Activated T-cell treated with anti-CD3 and anti-CD28 coated beads for 24 hours (primary cell): ENCODE data around the gene ZCCHC14.
"Not testable (repeated sequence)": the region's sequence is repeated elsewhere in the genome, so short reads cannot be mapped to it uniquely, and the experiment has no call there.

Experiments
- DNase-seq: peaks from one replicate; pipeline ENCODE4 v3.0.0-alpha.2; 2020; ENCODE audit warnings: low read depth

ZCCHC14 gene

DNA sequence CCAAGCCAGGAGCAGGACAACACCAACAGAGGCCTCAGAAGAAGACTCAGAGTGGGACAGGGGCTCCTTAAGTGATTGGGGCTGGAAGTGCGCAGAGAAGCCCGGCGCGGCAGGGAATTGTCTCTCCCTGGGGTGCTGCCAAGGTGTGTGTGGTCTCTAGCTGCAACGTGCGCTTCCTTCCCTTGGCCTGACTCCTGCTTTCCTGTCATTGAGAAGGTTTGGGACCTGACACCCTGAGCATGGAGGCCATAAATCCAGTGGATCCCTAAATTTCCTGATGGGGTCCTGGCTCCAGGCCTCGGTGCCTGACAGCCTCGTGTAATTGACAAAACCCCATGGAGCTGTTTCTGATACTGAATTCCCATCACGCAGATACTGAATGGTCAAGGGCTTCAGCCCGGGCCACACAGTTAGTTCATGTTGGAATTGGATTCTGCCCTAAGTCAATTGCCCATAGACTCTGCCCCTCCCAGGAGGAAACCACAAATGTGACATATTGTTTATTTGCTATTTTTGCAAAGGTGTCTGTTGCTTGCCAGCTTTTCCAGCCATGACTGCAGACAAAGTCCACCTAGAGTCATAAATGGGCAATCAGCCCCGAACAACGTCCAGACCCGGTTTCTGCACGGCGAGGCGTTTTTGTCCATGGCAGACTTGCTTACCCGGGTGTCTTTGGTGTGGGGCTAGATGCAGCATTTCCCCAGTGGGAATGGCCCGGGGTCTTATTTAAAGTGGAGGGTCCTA is 4.4 kb upstream of the ZCCHC14 start:
- DNase-seq: not testable (repeated sequence)

DNA sequence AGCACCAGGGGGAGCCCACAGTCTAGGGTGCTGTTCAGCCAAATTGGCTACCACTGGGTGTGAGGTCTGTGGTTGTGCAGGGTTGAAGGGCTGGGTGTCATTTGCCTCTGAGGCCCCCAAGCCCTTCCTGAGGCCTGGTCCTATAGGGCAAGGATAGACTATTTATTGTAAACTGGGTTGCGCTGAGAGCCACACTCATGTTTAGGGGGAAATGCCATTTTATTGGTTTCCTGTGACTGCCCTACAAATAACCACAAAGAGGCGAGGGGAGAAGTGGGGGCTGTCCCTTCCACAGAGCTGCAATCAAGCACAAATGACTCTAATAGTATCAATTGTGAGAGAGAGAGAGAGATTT is 3.6 kb upstream of the ZCCHC14 start:
- DNase-seq: no peak

DNA sequence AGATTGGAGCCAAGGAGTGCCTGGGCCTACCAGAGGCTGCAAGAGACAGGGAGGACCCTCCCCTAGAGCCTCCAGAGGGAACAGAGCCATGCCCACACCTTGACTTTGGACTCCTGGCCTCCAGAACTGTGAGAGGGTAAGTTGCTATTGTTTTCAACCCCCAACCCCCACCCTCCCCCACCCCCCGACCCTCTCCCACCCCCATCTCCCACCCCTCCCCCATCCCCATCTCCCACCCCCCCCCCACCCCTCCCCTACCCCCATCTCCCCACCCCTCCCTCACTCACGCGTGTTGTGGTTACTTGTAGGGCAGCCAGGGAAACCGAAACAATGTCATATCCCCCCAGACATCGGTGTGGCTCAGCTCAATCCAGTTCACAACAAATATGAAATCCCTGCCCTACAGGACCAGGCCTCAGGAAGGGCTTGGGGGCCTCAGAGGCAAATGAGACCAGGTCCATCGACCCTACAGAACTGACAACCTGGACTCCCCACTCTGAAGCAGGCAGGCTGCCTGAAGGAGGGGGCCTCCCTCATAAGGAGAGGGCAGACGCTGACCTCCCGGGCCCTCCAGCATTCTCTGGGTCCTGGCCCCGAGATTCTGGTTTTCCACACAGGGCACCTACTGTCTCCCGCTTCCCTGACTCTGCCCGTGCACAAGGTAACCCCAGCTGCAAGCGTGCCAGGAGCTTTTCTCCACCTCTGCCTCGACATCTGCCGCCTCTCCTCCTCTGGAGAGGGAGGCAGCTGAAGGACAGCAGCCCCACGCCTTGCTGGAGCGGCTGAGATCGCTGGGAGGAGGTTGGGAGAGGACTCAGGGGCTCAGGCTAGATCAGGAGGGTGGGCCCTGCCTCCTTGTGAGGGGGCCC is 3.0 kb upstream of the ZCCHC14 start:
- DNase-seq: no peak

DNA sequence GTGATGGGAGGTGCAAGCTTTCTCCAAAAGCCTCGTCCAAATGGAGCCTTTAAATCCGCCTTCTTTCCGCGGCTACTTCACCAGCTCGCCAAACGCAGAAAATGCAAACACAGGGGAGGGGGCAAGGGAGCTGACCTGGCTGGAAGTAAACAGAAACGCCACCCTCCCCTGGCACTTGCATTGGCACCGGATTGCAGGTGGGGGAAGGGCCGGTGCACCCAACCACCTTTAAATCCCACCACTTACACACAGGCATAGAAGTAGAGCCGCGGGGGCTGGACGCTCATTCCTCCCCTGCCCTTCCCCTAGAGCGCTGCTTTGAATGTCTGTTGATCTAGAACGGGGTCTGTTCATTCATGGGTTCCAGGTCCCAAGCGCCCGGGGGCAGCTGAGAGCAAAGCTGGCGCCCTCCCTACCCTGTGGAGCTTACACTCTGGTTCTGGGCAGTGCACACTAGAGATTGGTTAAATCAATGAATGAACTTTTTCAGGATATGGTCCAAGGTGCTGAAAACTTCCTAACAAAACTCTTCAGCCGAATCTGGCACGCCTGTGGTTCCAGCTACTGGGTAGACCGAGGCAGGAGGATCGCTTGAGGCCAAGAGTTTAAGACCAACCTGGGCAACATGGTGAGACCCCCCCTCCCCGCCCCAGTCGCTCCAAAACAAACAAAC is 920 bp upstream of the ZCCHC14 start:
- DNase-seq: no peak

DNA sequence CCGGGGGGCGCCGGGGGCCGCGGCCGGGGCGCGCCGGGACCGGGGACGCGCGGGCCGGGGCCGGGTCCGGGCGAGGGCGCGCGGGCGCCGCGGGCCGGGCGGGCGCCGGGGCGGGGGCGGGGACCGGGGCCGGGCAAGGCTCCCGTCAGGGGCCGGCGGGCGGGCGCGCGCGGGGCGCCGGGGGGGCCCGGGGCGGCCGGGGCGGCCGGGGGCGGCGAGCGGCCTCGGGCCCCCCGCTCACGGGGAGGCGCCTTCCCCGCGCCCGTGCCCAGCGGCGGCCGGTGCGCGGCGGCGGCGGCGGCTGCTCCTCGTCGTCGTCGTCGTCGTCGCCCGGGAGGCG is 563 bp downstream of the ZCCHC14 start:
- DNase-seq: no peak

DNA sequence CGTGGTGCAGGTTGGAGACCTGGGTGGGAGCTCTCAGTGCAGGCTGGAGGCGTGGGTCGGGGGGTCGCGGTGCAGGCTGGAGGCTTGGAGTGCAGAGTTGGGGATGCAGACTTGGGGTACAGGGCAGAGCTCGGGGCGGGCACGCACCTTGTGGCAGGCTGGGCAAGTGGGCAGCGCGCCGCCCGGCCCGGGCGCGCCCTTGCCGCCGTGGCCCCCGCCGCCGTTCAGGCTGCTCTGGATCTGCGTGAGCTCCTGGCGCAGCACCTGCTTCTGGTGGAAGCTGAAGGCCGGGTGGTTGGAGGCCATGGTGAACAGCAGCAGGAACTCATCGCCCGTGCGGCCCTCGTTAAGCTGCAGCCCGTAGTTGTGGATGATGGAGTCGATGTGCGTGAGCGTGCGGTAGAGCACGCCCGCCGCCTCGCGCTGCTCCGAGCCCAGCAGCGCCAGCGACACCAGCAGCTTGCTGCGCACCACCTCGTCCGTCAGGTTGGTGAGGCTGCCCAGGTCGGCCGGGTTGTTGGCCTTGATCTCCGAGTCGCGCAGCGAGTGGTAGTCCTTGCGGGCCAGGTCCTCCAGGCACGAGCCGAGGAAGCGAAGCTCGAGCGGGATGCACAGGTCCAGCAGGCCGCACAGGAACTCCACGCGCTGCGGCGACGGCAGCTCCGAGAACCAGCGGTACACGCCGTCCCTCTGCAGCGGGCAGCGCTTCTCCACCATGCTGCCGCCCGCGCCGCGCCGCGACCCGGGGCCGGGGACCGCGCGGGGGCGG is 1.1 kb downstream of the ZCCHC14 start:
- no peak for DNase-seq

DNA sequence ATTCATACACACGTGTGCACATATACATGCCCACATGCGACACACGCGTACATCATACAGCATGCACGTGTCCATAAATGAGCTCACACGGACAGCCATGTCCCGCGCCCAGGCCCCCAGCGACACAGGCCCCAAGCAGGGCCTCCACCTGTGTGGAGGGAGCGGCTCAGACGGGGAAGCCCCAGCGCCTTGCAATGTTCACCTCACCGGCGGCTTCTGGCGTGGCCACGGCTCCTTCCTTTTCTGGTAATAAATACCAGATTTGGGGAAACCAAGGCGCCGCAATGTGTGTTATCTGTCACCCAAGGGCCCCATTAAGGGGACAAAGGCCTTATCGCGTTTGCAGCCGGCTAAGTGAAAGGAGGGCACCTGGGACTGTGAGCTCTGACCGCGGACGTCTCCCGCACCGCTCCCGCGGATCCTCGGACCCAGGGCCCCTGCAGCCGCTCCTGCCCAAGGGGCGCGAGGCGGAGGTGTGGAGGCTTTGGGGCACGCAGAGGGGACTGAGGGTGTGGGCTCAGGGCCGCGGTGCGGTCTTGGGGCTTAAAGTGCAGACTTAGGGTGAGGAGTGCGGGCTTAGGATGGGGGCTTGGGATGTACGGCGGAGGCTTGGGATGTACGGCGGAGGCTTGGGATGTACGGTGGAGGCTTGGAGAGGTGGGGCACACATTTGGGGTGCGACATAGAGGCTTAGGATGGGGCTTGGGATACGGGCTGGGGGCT is 1.9 kb downstream of the ZCCHC14 start:
- DNase-seq: peak; percentile 48

DNA sequence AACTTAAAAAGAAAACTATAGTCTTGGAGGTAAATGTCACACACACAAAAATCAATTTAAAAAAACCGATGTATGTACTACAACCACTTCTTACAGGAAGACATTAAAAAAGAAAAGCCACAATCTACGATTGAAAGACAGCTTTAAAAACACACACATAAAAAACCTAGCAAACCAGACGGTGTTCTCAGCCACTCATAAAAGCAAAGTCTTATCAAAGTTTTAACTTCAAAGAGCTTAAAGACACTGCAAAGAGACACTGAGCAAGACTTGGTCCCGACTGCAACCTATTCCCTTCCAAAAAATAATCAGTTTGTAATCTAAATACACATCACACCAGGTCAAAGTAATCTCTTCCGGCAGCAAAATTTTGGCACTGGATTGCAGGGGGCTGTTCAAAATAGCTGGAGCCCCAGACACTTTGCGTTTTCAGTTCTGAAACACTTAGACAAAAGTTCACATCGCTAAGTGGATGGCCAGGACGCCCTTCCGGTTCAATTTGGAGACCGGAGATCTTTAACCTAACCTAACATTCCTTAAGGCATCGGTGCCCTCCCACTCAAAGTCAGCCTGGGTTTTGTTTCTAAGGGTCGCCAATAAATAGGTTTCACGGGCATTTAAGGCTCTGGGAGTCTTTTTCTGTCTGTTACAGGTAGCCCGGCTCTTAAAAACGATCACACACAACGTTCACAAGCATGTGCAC is 2.6 kb downstream of the ZCCHC14 start:
- DNase-seq: no peak

DNA sequence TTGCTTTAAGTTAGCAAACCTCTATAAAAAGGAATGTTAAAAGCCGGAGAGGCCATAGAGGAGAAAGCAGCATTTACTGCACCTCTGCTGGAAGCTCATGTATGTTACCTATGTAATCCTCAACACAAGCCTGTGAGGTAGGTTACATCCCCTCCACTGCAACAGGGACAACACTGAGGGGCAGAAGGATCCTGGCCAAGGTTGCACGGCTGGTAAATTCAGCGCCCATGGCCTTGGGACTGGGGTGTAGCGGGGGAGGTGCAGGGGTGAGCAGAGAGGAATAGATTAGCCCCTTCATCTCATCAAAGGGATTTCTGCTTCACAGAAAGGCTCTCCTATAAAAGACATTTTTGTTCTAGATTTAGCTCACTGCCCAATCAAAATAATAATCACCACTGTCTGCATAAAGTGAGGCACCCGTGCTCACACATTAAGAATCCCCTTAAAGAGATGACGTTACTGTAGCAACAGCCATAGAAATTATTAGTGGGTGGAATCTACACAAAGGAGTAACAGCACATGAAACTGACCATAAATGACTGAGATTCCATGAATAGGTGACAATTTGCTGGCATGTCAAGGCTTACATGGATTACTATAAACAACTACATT is 3.3 kb downstream of the ZCCHC14 start:
- no peak for DNase-seq

DNA sequence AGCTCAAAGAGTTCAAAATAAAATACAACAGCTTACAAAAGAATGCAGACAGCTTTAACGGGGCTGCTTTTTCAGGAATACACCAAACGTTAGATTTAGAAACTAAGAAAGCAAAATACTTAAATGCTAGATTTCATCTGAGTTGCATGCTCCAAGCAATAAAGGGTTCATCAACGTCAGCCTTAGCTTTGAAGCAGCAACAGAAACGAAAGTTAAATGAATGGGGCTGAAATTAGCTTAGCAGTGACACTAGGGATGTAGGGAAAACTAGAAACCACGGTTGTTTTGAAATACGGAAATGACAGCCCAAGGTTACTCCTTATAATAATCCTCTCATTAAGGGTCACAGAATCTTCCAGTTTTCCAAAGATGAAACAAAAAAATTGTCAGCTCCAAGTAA is 3.9 kb downstream of the ZCCHC14 start:
- not testable (repeated sequence) for DNase-seq

DNA sequence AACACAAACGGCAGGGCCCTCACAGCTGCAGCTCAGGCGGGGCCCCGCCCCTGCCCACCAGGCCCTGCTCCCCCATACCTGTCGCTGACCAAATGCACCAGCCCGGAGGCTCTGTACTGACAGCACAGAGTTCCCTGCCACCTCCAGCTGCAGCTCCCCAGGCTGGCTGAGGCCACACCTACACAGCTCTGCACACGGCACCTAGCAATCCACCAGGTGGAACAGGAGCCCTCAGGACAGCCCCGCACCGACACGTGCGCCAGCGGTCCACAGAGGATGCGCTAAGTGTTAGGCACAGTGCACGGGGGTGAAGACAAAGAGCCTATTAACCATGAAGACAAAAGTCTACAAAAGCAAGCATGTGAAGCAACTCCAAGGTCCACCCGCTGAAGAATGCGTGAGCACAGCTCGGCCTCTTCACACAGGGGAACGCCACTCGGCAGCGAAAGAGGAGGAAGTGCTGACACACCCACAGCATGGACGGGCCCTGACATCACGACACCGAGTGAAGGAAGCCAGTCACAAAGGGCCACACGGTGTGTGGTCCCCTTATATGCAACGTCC is 5.4 kb downstream of the ZCCHC14 start:
- no peak for DNase-seq

DNA sequence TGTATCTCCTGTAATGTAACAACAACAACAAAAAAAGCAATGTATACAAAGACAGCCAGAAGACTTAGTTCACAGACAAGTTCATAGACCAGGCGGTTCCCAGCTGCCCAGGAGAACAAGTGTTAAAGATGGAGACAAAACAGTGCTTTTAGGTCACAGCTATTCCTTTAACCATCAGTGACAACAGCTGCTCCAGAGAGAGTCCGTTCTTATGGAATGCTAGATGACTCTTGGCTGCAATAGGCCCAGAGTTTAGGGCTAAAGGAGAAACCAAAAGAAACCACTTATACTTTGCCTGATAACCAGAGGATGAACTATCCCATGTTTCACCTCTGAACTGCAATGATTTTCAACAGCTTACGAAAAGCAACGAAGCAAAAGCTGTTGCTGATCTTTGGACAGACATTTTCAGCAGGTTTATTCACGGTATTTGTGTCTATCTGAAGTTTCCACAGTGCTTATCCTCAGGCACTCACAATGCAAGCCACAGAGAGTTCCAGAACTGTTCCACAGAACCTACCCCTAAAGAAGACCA is 6.0 kb downstream of the ZCCHC14 start:
- DNase-seq: no peak

DNA sequence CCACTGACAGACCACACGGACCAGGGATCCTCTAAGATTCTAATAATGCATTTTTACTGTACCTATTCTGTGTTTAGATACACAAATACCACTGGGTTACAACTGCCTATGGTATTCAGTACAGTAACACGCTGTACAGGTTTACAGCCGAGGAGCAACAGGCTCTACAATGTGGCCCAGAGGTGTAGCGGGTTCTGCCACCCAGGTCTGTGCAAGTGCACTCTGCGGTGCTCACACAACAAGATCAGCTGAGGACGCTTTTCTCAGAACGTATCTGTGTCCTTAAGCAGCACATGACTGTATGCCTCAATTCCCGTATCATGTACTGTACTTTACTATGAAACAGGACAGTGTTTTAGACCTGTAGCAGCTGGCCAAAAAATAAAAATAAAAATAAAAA is 6.5 kb downstream of the ZCCHC14 start:
- no peak for DNase-seq

DNA sequence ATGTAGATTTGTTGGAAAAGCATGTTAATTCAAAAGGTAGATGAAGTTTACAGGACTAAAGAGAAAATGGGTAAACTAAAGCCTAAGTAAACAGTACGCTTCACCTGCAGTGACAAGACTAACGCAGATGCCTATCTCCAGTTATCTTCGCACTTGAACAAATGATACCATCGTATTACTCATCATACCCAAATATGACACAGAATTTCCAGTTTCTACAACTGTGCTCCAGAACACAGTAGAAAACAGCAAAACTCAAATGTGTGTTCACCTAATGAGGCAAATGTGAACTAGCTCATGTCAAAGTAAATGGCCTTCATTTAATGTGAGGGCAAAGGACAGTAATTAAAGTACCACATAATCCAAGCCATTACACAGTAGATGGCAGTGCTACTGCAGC is 7.0 kb downstream of the ZCCHC14 start:
- DNase-seq: not testable (repeated sequence)

DNA sequence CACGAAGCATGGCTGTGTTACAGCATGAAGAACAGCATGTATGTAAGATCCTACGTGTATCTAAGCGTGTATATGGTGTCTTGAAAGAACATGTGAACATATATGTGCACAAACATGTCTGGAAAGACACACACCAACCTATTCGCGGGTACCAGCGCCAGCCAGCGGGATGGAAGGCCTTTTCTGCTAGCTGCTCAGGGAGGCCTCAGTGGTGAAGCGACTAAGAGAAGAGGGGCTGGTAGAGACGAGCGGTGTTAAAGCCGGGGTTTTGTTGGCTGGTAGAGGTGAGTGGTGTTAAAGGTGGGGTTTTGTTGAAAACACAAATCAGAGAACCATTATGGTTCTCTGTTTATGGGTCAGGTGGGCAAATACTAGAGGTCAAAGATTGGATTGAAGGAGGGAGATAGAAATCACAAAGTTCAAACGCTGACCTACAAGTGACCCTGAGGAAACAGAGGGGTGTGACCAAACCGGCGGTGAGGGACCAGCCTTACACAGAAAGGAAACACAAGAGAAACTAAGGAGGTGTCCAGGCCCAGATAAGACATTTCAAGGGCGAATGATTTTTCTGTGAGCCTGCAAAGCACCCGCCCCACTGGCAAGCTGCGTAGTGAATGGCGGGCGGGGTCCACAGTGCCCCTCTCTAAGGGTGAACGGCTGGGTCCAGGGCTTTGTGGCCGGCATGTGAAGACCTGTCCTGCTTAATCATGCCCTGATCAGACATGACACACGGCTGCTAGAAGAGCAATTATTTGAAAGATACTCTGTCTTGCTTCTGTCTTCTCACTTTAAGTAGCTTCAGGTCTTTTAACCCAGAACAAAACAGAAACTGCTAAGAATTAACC is 8.1 kb downstream of the ZCCHC14 start:
- no peak for DNase-seq

DNA sequence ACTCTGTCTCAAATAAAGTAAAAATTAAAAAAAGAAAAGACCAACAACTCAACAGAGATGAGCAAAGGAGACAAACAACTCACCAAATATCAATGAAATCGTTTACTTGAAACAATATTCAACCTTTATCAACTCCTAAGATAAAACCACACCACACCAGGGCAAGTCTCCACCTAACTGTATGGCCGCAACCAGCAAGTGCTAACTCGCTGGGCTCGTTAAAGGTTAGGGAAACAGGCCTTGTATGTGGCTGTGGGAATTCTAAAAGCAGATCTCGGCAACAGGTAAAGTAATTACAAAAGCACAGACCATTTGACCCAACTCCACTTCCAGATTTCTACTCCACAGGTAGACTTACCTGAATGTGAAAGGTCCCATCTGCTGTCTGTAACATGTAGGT is 9.3 kb downstream of the ZCCHC14 start:
- no peak for DNase-seq

DNA sequence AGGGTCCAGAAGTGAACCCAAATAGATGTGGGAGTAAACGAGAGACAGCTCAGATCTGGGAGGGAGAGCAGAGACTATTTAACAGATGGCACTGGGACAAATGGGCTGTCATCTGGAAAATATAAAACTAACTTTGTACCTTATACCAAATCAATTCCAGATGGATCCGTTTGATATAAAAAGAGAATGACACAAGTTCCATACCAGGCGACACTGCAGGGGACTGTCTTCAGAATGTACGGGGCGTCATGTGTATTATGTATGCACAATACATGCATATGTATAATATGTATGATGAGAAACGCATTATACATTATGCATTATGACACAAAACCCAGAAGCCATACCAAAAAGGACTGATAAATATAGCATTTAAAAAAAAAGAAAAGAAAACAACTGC is 10.2 kb downstream of the ZCCHC14 start:
- not testable (repeated sequence) for DNase-seq

DNA sequence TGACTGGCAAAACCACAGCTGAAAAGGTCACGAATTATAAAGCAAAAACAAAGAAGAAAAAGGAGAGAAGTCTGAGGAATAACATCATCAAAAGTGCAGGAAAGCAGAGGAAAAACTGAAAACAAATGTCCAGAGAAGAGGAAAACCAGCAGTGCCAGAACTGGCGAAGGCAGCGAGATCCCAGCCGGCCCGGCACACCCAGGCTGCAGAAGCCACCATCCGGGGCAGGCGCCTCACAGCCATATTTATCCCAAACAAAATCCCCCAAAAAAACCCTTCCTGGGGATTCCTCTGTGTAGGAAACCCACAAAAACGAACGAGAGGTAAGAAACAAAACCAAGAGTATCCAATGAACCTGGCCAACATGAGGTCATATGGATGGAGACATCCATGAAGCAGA is 10.6 kb downstream of the ZCCHC14 start:
- no peak for DNase-seq

DNA sequence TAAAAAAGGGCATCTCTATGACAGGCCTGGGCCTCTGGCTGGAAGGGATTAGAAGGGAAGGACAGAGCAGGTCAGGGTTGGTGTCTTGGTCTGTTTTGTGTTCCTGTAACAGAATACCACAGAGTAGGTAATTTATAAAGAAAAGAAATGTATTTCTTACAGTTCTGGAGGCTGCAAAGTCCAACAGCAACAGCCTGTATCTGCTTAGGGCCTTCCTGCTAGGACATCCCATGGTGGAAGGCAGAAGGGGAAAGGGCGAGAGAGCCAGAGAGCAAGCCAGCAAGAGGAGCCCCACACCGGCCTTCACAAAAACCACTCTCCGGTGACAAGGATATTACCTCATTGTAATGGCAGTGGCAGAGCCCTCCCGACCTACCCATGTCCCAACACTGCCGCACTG is 11.1 kb downstream of the ZCCHC14 start:
- DNase-seq: not testable (repeated sequence)
